H4 (cell line): ENCODE data around the gene HELB. TPM values are rescaled to one million over a fixed set of nuclear protein-coding genes. Genes with fewer than 3 reads are reported as not detected.
"Not testable (repeated sequence)": the region's sequence is repeated elsewhere in the genome, so short reads cannot be mapped to it uniquely, and the experiment has no call there.

Experiments
- DNase-seq: peaks from one replicate; pipeline ENCODE4 v3.0.0-alpha.2; 2015; ENCODE audit warnings: low spot score
- total RNA-seq: library from RNA; depleted of rRNA; stranded (reverse); fragments of >200 nt; shearing (Covaris generic); gene quantifications from 2 replicates; pipeline ENCODE4 v1.2.3, GENCODE V29; 2014

HELB gene
- total RNA-seq, 1 experiment from 2014 or later, result 1.9 TPM

DNA sequence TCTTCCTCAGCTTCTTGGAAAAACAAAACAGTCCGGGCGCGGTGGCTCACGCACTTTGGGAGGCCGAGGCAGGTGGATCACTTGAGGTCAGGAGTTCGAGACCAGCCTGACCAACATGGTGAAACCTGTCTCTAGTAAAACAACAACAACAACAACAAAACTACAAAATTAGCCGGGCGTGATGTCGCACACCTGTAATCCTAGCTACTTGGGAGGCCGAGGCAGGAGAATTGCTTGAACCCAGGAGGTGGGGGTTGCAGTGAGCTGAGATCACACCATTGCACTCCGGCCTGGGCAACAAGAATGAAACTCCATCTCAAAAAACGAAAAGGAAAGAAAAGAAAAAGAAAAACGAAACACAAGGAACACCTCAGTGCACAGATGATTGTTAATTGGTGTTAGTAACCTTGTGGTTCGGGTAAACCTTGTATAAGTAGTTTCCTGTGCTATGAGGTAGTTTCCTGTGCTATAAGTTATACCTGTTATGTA, 1.1 kb downstream of the HELB start:
- DNase-seq, result not testable (repeated sequence)

GRCh38 chr12:66304296-66304900, 2.1 kb downstream of the HELB start:
- DNase-seq, result no peak

GRCh38 chr12:66309606-66310005, 7.3 kb downstream of the HELB start:
- DNase-seq, result no peak

DNA sequence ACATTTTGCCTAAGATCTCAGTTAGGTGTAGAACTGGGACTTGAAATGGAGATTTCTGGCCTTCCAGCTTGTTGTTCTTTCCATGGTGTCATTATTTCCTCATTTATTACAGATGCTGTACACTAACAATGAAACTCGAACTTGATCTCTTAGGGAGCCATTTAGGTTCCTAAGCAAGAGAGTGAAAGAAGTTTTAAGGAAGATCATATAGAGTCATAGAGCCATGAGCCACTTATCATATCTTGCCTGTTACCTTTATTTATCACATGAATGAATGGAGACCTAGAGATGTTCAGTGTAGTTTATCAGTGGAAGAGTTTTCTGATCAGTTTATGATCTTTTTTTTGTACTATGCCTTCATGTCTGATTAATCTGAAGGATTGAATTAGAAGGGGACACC, 9.9 kb downstream of the HELB start:
- DNase-seq, result no peak

GRCh38 chr12:66314278-66314677, 12.0 kb downstream of the HELB start:
- no peak for DNase-seq

DNA sequence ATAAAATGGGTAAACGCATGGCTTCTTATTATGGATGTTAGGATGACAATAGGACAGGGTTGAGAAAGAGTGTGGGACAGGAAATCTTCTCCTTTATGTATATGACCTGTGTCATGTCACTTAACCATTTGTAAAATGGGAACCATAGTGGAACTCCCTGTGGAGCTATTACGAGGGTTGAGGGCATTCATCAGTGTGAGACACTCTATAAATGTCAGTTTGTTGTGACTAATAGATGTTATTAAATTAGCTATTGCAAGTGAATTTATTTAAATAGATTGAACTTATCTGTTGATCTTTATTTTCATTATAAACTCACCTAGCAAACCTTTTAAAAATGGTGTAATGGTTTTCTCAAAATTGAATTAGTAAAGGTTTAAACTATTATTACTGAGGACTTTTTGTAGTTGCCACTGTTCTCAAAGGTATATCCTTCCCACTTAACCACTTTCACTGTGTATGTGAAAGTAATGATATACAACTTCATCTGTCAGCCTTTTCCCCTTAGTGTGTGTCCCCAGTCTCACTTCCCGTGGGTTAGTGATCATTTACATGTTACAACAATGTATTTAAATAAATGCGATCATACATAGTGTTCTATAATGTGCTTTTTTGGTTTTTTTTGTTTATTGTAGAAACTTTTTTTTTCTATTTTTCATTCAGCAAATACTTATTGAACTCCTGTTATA, 17.1 kb downstream of the HELB start:
- no peak for DNase-seq

DNA sequence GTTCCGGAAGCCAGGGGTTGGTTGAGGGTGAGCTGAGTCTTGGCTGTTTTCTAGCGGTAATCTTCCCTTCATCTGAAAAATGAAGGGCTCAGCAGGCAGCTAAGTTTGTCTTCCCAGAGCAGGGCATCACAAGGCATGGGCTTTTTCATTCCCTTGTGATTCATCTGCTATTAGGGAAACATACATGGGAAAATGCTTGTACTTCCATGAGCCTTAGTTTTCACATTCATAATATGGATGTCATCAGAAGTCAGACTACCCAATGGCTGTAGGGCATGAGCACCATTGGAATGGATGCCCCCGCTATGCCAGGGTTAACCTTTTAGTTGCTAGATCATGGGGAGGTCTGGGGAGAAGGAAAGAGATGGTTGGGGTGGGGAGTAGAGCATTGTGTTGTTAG, 18.7 kb downstream of the HELB start:
- no peak for DNase-seq

DNA sequence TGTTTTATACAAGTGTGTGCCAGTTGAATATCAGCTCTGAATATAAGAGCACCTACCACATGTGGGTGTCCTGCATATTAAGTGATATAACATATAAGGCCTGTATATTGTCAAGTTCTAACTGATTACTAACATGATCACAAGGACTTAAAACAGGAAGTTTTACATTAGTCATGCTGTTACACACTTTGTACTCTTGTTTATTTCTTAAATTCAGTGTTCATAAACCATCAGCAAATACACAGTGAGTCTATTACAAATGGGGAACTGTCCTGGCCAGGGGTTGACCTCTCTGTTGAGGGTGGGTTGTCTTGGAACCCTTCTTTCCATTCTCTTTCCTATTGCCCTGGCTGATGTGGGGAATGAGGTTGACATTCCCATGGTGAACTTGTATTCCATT, 19.1 kb downstream of the HELB start:
- DNase-seq, result no peak

DNA sequence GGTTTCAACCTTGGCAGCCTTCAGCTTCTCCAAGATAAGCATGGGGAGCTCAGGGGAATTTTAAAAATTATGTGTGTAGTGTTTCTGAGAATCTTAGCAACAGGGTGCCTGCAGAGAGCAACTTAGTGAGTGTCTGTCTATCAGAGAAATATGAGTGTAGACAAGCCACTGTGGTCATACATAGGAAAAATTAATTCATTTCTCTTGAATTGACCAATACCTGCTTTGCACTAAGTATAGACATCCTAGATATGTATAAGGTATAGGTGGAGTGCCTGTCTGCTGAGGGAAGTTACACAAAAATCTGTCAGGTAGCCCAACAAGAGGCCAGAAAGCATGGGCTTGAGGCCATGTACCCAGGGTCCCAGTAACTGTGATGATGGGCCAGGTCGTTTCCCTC, 20.7 kb downstream of the HELB start:
- no peak for DNase-seq

GRCh38 chr12:66329941-66330340, 27.6 kb downstream of the HELB start:
- DNase-seq, result no peak

GRCh38 chr12:66331016-66331415, 28.7 kb downstream of the HELB start:
- no peak for DNase-seq

GRCh38 chr12:66331814-66332213, 29.5 kb downstream of the HELB start:
- DNase-seq, result no peak

- DNase-seq, result no peak
These were observed 33.5 kb downstream of the HELB start for GRCh38 chr12:66335746-66336145.

- no peak for DNase-seq
These were observed 35.2 kb downstream of the HELB start for GRCh38 chr12:66337381-66338010.

DNA sequence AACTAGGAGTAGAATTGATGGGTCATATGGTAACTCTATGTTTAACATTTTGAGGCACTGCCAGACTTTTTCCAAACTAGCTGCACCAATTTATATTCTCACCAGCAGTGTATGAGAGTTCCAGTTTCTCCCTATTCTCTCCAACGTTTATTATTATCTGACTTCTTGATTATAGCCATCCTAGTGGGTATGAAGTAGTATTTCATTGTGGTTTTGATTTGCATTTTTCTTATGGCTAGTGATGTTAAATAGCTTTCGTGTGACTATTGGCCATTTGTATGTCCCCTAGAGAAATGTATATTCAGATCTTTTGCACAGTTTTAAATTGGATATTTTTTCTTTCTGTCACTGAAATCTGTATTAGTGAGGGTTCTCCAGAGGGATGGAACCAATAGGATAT, 37.8 kb downstream of the HELB start:
- no peak for DNase-seq

DNA sequence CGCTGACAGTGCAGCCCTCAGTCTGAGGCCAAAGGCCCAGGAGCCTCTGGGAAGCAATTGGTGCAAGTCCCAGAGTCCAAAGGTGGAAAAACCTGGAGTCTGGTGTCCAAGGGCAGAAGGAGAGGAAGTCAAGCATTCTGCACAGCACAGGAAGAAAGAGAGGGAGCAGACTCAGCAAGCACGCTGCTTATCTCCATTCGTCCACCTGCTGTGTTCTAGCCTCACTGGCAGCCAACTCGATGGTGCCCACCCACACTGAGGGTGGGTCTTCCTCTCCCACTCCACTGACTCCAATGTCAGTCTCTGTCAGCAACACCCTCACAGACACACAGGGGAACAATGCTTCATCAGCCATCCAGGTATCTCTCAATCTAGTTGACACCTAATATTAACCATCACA, 38.8 kb downstream of the HELB start:
- DNase-seq, result no peak

DNA sequence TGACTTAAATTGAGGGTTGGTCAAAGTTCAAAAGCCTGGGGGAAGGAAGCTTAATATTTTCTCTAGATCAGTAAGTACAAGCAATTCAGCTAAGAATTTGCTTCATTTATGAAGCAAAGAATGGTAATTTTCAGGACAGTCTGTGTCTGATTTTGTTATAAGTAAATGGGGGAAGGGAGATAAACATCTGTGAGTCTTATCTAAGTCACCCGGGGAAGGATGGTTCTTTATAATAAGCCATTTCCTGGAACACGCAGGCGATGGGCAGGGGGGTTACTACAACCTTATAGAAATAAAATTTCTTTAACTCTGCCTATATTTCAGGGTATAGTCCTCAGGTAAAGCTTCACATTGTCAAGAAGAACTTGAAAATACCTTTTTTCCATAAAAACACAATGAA, 42.9 kb downstream of the HELB start:
- DNase-seq, result no peak

DNA sequence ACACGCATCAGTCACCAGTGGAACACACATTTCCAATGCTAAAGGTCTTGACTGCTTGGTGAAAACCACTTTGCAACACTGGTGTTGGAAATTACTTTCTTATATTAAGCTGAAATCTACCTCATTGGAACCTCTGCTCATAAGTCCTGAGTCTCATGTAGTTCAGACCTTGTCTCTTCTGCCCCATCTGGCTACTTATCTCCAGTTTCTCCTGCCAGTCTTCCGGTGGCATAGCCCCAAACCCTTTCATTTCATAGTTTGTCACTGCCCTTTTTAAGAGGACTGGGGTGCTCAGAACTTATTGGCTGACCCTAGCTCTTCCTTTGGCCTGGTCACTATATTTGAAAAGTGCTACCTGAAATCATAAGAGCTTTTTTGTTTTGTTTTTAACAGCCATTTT, 43.7 kb downstream of the HELB start:
- DNase-seq, result no peak

- no peak for DNase-seq
These were observed 49.0 kb downstream of the HELB start for GRCh38 chr12:66351301-66351700.

DNA sequence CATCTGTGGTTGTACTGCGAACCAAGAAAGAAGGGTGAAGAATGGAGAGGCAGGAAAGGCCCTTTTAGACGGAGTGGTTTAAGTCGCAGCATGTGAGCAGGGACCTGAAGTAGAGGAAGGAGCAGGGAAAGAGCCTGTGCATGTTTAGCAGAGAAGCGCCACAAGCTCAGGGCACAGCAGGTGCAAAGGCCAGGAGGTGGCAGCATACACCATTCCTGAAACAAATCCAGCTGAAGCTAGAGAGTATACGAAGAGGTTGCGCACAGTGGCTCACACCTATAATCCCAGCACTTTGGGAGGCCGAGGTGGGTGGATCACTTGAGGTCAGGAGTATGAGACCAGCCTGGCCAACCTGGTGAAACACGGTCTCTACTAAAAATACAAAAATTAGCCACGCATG, 49.9 kb downstream of the HELB start:
- DNase-seq, result peak; percentile 14

DNA sequence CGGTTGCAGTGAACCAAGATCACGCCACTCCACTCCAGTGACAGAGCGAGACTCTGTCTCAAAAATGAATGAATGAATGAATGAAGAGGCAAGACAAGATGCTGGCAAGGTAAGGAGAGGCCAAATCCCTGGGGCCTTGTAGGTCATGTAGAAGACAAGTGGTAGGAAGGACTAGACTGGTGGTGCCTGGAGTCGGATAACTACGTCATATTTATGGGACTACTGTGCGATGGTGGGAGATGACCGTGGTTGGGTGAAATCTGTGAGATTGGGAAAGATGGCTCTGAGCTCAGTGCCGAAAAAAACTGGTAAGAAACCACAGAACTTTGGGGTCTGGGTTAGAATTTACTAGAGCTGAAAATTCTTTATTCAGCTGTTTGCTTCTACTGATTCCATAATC, 50.6 kb downstream of the HELB start:
- no peak for DNase-seq

DNA sequence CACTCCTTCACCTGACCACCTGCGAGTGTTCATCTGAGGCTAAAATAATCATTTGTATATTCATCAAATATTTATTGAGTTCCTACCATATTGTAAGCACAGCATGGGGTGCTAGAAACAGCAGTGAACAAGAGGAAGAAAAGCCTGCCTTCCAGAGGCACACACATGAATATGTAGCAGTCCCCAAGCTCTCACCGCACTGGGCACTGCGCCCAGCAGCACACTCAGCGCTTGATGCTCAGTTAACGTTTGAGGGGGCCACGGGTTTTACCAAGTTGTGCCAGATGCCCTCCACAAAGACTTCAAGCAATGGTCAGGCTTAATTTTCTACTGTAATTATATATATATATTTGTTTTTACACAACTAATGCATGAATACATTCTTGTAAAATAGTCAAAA, 52.0 kb downstream of the HELB start:
- no peak for DNase-seq

- DNase-seq, result no peak
These were observed 57.0 kb downstream of the HELB start for GRCh38 chr12:66359300-66359699.
